Amniotic stem cell (primary cell): ENCODE measurements around the gene C11orf98.
"Not testable (repeated sequence)": the region's sequence is repeated elsewhere in the genome, so short reads cannot be mapped to it uniquely, and the experiment has no call there.

ENCODE experiments used
- DNase-seq: peaks from one replicate; lab custom pipeline; 2025; lab: John Stamatoyannopoulos, UW

Gene C11orf98

DNA sequence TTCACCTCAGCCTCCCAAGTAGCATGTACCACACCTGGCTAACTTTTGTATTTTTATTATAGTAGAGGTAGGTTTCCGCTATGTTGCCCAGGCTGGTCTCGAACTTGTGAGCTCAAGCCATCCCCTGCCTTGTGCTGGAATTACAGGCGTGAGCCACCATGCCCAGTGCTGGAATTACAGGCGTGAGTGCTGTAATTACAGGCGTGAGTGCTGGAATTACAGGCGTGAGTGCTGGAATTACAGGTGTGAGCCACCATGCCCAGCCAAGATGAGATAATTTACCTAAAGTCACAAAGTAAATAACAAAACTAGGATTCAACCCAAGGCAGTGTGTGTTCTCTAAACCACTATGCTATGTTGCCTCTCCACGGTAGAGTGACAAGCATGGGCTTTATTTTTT, 17.5 kb upstream of the C11orf98 start:
- no peak for DNase-seq

GRCh38 chr11:62680825-62681240, 15.8 kb upstream of the C11orf98 start:
- DNase-seq = peak; percentile 52

- peak; percentile 72 for DNase-seq
Measured at GRCh38 chr11:62678770-62679696, 14.0 kb upstream of the C11orf98 start, which contains the start of gene UBXN1. Gene UBXN1, minus strand, starts transcription at chr11:62679073. Its CDS starts 150 bp downstream, at chr11:62678923.

- no peak for DNase-seq
Measured at GRCh38 chr11:62678433-62678769, 13.4 kb upstream of the C11orf98 start.

GRCh38 chr11:62677714-62678113, 12.7 kb upstream of the C11orf98 start:
- no peak for DNase-seq

GRCh38 chr11:62677156-62677555, 12.1 kb upstream of the C11orf98 start:
- DNase-seq = no peak

DNA sequence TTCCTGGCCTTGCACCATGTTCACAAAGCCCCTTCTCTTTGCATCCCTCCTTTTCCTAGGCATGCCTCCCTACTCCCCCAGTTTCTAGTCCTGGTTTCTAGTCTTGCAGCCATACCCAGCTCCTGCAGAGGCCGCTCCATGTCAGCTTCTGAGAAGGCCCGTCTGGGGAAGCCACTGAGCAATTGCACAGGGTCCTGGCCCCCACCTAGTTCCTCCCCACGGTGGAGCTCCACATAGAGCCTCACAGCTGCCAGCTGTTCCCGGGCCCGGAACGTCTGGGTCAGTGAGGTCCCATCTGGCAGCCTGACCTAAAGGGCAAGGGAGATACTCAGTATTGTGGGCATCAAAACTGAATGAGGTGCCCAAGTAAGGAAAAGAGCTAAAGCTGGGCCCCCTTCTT, 11.7 kb upstream of the C11orf98 start:
- no peak for DNase-seq

GRCh38 chr11:62675415-62675814, 10.4 kb upstream of the C11orf98 start:
- DNase-seq = not testable (repeated sequence)

DNA sequence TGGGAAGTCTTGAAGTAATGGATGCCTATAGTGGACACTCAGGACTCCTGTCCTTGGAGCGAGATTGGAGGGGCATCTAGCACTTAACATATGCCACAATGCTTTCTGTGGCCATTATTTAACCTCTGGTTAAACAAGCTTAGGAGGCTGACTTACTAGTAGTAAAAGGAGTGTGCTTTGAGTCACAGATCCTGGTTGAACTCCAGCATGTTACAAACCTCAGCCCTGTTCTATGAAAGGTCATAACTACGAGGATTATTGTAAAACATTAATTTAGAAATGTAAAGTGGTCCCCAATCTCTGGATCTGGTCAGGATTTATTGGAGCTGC, 8.2 kb upstream of the C11orf98 start:
- DNase-seq = no peak

GRCh38 chr11:62671608-62672389, 6.8 kb upstream of the C11orf98 start, which contains the start of the genes LBHD1 and UQCC3:
Gene LBHD1, minus strand, starts transcription at chr11:62672267. Its CDS starts 2,236 bp downstream, at chr11:62670031.
Gene UQCC3, plus strand, starts transcription at chr11:62671673. Its CDS starts 73 bp downstream, at chr11:62671746.
- DNase-seq = peak; percentile 44

DNA sequence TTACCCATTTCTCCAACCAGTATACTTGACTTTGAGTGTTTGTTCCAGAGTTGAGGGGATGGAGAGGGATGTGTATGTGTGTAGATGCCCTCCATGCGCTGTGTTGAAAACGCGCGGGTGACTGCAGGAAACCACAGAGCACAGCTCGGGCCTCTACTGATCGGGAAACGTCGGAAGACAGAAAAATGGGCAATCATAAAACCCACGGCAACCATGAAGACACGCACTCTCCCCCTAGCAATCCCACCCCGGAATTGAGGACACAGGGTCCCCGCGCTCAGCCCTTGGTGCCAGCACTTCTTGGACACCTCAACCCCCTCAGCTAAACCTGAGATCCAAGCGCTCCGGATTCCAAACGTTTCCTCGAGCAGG, 6.2 kb upstream of the C11orf98 start:
- DNase-seq = no peak

DNA sequence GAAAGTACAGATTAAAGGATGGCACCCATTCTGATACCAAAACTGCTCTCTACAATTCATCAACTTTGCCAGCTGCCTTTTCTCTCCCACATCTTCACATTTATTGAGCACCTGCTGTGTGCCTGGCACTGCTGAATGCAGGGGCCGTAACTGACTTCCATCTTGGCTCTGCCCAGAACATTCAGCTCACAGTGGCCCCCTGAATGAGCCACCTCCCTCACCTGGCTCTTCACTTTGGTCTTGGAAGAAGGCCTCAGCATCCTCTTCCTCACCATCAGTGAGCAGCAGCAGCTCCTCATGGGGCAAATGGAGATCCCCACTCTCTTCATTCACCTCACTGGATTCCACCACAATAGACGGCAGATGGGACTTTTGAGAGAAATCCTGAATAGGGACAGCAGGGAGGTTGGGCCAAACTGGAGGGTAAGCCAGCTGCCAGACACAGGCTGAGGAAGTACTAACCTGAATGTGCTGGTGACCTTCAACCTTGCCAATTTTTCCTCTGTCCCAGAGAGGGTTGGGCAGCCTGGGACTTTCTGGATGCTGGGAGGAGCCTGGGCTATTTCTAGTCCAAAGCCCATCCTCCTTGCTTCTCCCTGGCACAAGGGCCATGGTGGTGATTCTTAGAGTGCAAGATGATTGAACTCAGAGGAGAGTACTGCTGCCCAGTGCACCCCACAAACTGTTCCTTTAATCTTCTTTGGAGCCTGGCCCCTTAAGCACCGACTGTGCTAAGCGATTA, 4.6 kb upstream of the C11orf98 start:
- DNase-seq = no peak

GRCh38 chr11:62667460-62667859, 2.5 kb upstream of the C11orf98 start:
- DNase-seq = no peak

- DNase-seq = no peak
Measured at GRCh38 chr11:62666259-62666926, 1.4 kb upstream of the C11orf98 start.

DNA sequence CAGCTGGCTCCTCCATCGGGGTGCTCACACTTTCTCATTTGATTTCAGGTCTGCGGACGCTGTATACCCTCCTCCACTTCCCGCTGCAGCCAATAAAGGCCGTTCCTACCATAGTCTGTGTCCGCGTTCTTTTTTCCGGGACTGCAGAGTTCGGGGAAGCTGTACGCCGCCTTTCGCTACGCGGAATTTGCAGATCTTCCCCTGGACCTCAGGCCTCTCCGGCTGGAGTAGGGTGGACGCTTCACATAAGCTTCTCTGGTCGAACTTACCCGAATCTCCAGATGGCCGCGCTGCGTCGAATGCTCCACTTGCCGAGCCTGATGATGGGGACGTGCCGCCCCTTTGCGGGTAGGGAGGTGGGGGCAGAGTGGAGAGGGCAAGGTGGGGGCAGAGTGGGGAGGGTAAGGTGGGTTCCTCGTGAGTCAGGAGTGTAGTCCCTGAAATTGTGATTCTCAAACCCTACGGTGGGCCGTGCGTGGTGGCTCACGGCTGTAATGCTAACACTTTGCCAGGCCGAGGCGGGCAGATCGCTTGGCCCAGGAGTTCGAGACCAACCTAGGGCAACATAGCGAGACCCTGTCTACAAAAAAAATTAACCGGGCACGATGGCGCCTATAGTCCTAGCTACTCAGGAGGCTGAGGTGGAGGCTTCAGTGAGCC, 719 bp upstream of the C11orf98 start:
- DNase-seq = no peak

DNA sequence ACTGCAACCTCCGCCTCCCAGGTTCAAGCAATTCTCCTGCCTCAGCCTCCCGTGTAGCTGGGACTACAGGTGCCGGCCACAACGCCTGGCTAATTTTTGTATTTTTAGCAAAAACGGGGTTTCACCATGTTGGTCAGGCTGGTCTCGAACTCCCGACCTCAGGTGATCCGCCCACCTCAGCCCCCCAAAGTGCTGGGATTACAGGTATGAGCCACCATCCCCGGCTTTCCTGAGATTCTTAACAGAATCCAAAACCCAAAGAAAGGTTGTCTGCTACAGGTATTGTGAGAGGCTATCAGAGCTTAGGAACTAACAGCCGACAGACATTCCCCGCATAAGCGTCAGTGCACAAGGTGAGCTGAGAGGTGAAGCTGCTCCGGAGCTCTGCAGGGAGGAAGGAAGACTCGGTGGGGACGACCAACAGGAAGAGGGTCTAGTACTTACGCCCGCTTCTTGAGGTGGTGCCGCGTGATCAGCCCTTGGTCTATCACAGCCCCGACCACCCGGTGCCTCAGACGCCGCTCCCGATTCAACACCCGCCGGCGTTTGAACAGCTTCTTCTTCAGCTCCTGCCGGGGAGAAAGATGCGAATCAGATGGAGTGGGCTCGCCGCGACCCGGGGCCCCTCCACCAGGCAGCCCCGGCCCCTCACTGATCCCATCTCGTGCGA, 470 bp downstream of the C11orf98 start:
- peak; percentile 66 for DNase-seq

- DNase-seq = no peak
Measured at GRCh38 chr11:62656796-62657429, 8.1 kb downstream of the C11orf98 start.

DNA sequence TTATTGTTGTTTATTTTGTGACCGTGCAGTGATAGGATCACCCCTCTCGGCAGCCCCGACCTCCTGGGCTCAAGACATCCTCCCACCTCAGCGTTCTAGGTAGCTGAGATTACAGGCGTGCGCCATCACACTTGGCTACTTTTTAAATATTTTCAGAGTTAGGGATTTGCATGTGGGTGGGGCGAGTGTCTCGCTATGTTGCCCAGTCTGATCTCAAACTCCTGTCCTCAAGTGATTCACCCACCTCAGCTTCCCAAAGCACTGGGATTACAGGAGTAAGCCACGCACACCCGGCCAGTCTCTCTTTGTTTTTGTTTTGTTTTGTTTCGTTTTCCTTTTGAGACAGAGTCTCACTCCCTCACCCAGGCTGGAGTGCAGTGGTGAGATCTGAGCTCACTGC, 10.7 kb downstream of the C11orf98 start:
- no peak for DNase-seq

DNA sequence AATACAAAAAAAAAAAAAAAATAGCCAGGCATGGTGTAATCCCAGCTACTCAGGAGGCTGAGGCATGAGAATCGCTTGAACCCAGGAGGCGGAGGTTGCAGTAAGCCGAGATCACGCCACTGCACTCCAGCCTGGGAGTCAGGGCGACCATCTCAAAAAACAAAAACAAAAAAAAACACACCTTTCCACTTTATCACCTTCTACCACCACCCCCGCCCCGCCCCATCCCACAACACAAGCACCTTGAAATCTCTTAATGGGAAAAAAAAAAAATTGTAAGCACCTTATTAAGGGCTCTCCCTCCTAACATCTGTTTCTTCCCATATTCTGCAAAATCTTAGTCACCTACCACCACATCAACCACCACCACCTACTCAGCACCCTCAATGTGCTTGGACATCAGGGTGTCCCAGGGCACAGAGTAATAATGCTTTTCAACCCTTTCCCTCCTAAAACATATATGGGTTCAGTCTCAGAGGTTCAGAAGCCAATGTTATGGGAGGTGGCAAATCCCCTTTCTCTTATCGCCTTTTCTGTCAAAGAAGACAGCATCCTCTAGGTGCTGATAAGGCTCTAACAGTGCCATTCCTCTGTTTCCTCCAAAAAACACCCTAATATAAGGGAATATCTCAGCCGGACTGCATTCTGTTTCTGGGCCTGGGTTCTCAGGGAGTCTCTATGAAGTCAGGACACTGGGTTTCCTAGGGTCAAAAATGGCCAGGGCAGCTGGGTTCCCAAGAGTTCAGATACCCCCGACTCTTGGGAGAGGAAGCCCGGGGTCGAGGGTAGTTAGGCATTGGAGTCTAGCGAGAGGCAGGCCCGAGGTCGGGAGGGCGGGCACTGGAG, 12.6 kb downstream of the C11orf98 start:
- DNase-seq = no peak
